Measurements from ENCODE around the gene NMT1. TPM values are rescaled to one million over a fixed set of nuclear protein-coding genes. Genes with fewer than 3 reads are reported as not detected.

Gene NMT1
- total RNA-seq, 4 donors from 2014 or later: 58.5 to 79.3 (median 65.1) TPM

GRCh38 chr17:45104029-45104428 lies 42.9 kb downstream of the NMT1 start:
- TF ChIP-seq POLR2AphosphoS5 (IDR thresholded peaks at IDR 0.05): no peak
- no peak for TF ChIP-seq EP300 (IDR thresholded peaks at IDR 0.05)
- TF ChIP-seq POLR2A (IDR thresholded peaks at IDR 0.05; ENCODE audit: low read depth): no peak
- no peak for TF ChIP-seq CTCF (IDR thresholded peaks at IDR 0.05)
- Histone ChIP-seq H3K9me3 (no peaks in the 10 kb centered on the region), H3K4me3 (no peak overlapping the region), H3K36me3 (peaks cover 41 to 98% (median 90%) of the 10 kb centered on the region in 4 donors), H3K4me1 (peaks cover 36 to 53% (median 39%) of the 10 kb centered on the region in 4 donors), H3K27ac (replicated peaks in 1 of 4) (no peak overlapping the region), H3K27me3 (no peaks in the 10 kb centered on the region)
- no peak for DNase-seq (ENCODE audit: extremely low spot score)
- intact Hi-C loops (cut with DNase I): no loop called here
- WGBS: 86% methylated on average over 3 of the region's 8 CpGs

- H3K4me3 ChIP-seq: no peak overlapping the region
- no peaks in the 10 kb centered on the region for H3K9me3 ChIP-seq
- no peaks in the 10 kb centered on the region for H3K27me3 ChIP-seq
- DNase-seq (ENCODE audit: extremely low spot score): no peak
- peaks cover 39 to 98% (median 87%) of the 10 kb centered on the region in 4 donors for H3K36me3 ChIP-seq
- intact Hi-C loops (cut with DNase I): no loop called here
- H3K4me1 ChIP-seq: peaks cover 37 to 53% (median 39%) of the 10 kb centered on the region in 4 donors
- no peak for TF ChIP-seq CTCF (IDR thresholded peaks at IDR 0.05)
- TF ChIP-seq POLR2A (IDR thresholded peaks at IDR 0.05; ENCODE audit: low read depth): no peak
- TF ChIP-seq EP300 (IDR thresholded peaks at IDR 0.05): no peak
- no peak for TF ChIP-seq POLR2AphosphoS5 (IDR thresholded peaks at IDR 0.05)
- 86% methylated on average over 6 of the region's 6 CpGs for WGBS
- H3K27ac ChIP-seq (replicated peaks in 1 of 4): peak overlapping the region in 1 of 4 donors; percentile 1
Observed at GRCh38 chr17:45104497-45104896, 43.4 kb downstream of the NMT1 start.

- Histone ChIP-seq H3K36me3 (peaks cover 34 to 93% (median 82%) of the 10 kb centered on the region in 4 donors), H3K4me1 (peaks cover 43 to 57% (median 45%) of the 10 kb centered on the region in 4 donors), H3K27ac (replicated peaks in 1 of 4) (peak overlapping the region in 1 of 4 donors; percentile 23), H3K27me3 (no peaks in the 10 kb centered on the region), H3K4me3 (no peak overlapping the region), H3K9me3 (no peaks in the 10 kb centered on the region)
- TF ChIP-seq POLR2AphosphoS5 (IDR thresholded peaks at IDR 0.05) (no peak), POLR2A (IDR thresholded peaks at IDR 0.05; ENCODE audit: low read depth) (no peak), EP300 (IDR thresholded peaks at IDR 0.05) (no peak), CTCF (IDR thresholded peaks at IDR 0.05) (no peak)
- no peak for DNase-seq (ENCODE audit: extremely low spot score)
- intact Hi-C loops (cut with DNase I): no loop called here
- 81% methylated on average over 11 of the region's 17 CpGs for WGBS
Observed at GRCh38 chr17:45104907-45105624, 43.9 kb downstream of the NMT1 start.

- TF ChIP-seq CTCF (IDR thresholded peaks at IDR 0.05): no peak
- no peak for TF ChIP-seq POLR2AphosphoS5 (IDR thresholded peaks at IDR 0.05)
- no peak for TF ChIP-seq POLR2A (IDR thresholded peaks at IDR 0.05; ENCODE audit: low read depth)
- no peak for TF ChIP-seq EP300 (IDR thresholded peaks at IDR 0.05)
- H3K36me3 ChIP-seq: peaks cover 28 to 85% (median 76%) of the 10 kb centered on the region in 4 donors
- H3K27ac ChIP-seq (replicated peaks in 1 of 4): peak overlapping the region in 3 of 4 donors; percentile 24 to 39 (median 38)
- peaks cover 53 to 67% (median 55%) of the 10 kb centered on the region in 4 donors for H3K4me1 ChIP-seq
- intact Hi-C loops (cut with DNase I): no loop called here
- H3K9me3 ChIP-seq: no peaks in the 10 kb centered on the region
- no peaks in the 10 kb centered on the region for H3K27me3 ChIP-seq
- WGBS: 58% methylated on average over 5 of the region's 5 CpGs
- H3K4me3 ChIP-seq: no peak overlapping the region
- DNase-seq (ENCODE audit: extremely low spot score): no peak
Observed at GRCh38 chr17:45106096-45106495, 45.0 kb downstream of the NMT1 start.

Measured in esophagus muscularis mucosa (tissue), 4 donors.